HepG2 (cell line): ENCODE data around the gene L3MBTL4. TPM values are rescaled to one million over a fixed set of nuclear protein-coding genes. Genes with fewer than 3 reads are reported as not detected.

Source experiments
- AFF4 ChIP-seq: sonication (generic); formaldehyde crosslinking; IDR thresholded peaks from 2 replicates; pipeline ENCODE4 v1.4.0; 2020; ENCODE audit warnings: missing genetic modification reagents
- ATF7-NPFF ChIP-seq: sonication (generic); formaldehyde crosslinking; IDR thresholded peaks from 2 replicates; pipeline ENCODE4 v1.8.1; 2023; ENCODE audit warnings: mild to moderate bottlenecking, low read depth, missing genetic modification reagents, moderate library complexity
- CBX1 ChIP-seq: IDR thresholded peaks from one replicate; pipeline ENCODE4 v1.6.1; 2016; ENCODE audit warnings: antibody characterized with exemption, low read depth
- MAZ ChIP-seq, 2 experiments: sonication (generic) in 1 of 2; formaldehyde crosslinking in 1 of 2; IDR thresholded peaks; 2 replicates each; pipeline versions ENCODE4 v1.5.0 to v1.6.1; 2012 to 2020; ENCODE audit warnings: low read depth in 2 of 2, mild to moderate bottlenecking in 2 of 2, borderline replicate concordance in 1 of 2, improper control_type of control experiment in 1 of 2, low read length in 1 of 2, missing genetic modification reagents in 1 of 2, moderate library complexity in 1 of 2
- TRAFD1 ChIP-seq: sonication (generic); formaldehyde crosslinking; IDR thresholded peaks from 2 replicates; pipeline ENCODE4 v1.5.1; 2020; ENCODE audit warnings: missing genetic modification reagents, mild to moderate bottlenecking, borderline replicate concordance
- ZNF207 ChIP-seq: fragments of 450-650 bp; IDR thresholded peaks from 2 replicates; pipeline ENCODE4 v1.6.1; 2016; ENCODE audit warnings: antibody characterized with exemption, borderline replicate concordance
- polyA plus RNA-seq, 8 experiments: library from polyadenylated mRNA; depleted of rRNA in 3 of 8; stranded (reverse) in 7 of 8; unstranded in 1 of 8; fragments of >200 nt; fragmentation: Illumina TruSeq in 4 of 8; extraction: Trizol in 4 of 8; gene quantifications; 2 replicates each; pipeline versions ENCODE4 v1.2.1 to v1.2.3, GENCODE V29; 2011 to 2016; ENCODE audit warnings: low read depth in 4 of 8, missing spikeins in 1 of 8, mixed read lengths in 1 of 8; ENCODE audit not compliant: insufficient read depth in 1 of 8
- total RNA-seq, 5 experiments: library from RNA; depleted of rRNA; stranded (reverse); fragments of >200 nt; fragmentation: Illumina TruSeq; extraction: Trizol; gene quantifications; 2 replicates each; pipeline ENCODE4 v1.2.3, GENCODE V29; 2016; ENCODE audit warnings: low read depth in 1 of 5
- TF ChIP-seq, protein P1 (sequence below): sonication (generic); formaldehyde crosslinking; IDR thresholded peaks from 2 replicates; pipeline ENCODE4 v1.4.0; 2020; ENCODE audit warnings: missing genetic modification reagents, low read depth, mild to moderate bottlenecking, borderline replicate concordance

Gene L3MBTL4
- total and polyA plus RNA-seq, 2 of the 13 experiments (the other 11 are each of a cell fraction or from before 2014, with no cell fraction given) = 10.8 to 13.3 TPM

- TF ChIP-seq, protein P1, sequence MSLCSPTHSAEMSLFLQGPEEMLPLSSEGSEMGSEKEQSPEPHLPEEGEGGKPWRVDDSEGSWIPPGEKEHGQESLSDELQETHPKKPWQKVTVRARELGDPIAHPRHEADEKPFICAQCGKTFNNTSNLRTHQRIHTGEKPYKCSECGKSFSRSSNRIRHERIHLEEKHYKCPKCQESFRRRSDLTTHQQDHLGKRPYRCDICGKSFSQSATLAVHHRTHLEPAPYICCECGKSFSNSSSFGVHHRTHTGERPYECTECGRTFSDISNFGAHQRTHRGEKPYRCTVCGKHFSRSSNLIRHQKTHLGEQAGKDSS (CRISPR knock-in tag) = 0 out of 2 replicates have a peak, but pooled peaks have one; percentile 24
- TF ChIP-seq CBX1 = no peak
- no peak for TF ChIP-seq TRAFD1 (CRISPR knock-in tag)
- 0 out of 2 replicates have a peak, but pooled peaks have one; percentile 44 for TF ChIP-seq ATF7-NPFF (CRISPR knock-in tag)
- no peak for TF ChIP-seq ZNF207
- TF ChIP-seq AFF4 (CRISPR knock-in tag) = no peak
- TF ChIP-seq MAZ (IDR thresholded peaks at IDR 0.05; ENCODE audit: borderline replicate concordance, low read depth, low read length) = no peak
- no peak for TF ChIP-seq MAZ (CRISPR knock-in tag; IDR thresholded peaks at IDR 0.05; ENCODE audit: low read depth)
- TF ChIP-seq, all 625 proteins: peak for 14
Observed at GRCh38 chr18:6413579-6414117, 1.1 kb downstream of the L3MBTL4 start (continued).
